GM13976 (cell line): Measurements from ENCODE around the gene SYNPO.

Experiments
- DNase-seq: peaks from one replicate; pipeline ENCODE4 v3.0.0; 2012; ENCODE audit warnings: low spot score
- CTCF ChIP-seq: IDR thresholded peaks from 2 replicates; pipeline ENCODE4 v1.5.1; 2012; ENCODE audit warnings: borderline replicate concordance, mild to moderate bottlenecking; ENCODE audit not compliant: insufficient read depth; ENCODE audit errors: extremely low read depth, missing control alignments, control extremely low read depth
- in situ Hi-C: fragments of 300-500 bp; cut with MboI; formaldehyde crosslinking; loops from one replicate; pipeline ENCODE4 v1.12.0; 2022; ENCODE audit warnings: low sequenced_read_pairs, mixed read lengths, inconsistent platforms; ENCODE audit not compliant: unreplicated experiment

The SYNPO gene

GRCh38 chr5:150660108-150660831 is 19.8 kb downstream of the SYNPO start:
- in situ Hi-C loops = loop anchor here (25.0 kb wide), 1 partner anchor 198 kb away; no protein-coding TSS in a partner anchor
- TF ChIP-seq CTCF = no peak
- DNase-seq = no peak

DNA sequence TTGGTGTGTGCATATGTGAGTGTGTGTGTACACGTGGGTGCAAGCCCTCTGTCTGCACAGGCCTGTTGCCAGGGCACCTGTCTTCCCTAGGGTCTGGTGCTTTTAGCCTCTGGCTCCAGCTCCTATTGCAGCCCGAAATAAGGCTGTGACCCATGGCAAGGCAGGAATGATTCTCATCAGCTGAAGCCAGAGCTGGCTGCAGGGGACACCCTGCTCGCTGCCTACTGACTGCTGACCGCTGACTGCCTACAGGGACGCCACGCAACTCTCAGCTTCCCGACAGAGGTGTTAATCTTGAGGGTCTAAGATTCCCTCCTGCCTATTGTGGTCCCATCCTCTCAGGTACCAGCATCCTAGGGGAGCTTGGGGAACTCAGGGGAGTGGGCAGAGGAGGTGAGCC is 20.6 kb downstream of the SYNPO start, which contains the start of gene MYOZ3:
Gene MYOZ3 (plus strand): TSS at position 166 of the 400 bp plus-strand sequence. CDS start 1,691 bp downstream, outside the sequence.
- no peak for TF ChIP-seq CTCF
- no peak for DNase-seq
- in situ Hi-C loops = loop anchor here (25.0 kb wide), 1 partner anchor 199 kb away; no protein-coding TSS in a partner anchor

GRCh38 chr5:150661821-150662596 is 21.5 kb downstream of the SYNPO start:
- no peak for TF ChIP-seq CTCF
- in situ Hi-C loops = loop anchor here (25.0 kb wide), 1 partner anchor 200 kb away; no protein-coding TSS in a partner anchor
- no peak for DNase-seq

DNA sequence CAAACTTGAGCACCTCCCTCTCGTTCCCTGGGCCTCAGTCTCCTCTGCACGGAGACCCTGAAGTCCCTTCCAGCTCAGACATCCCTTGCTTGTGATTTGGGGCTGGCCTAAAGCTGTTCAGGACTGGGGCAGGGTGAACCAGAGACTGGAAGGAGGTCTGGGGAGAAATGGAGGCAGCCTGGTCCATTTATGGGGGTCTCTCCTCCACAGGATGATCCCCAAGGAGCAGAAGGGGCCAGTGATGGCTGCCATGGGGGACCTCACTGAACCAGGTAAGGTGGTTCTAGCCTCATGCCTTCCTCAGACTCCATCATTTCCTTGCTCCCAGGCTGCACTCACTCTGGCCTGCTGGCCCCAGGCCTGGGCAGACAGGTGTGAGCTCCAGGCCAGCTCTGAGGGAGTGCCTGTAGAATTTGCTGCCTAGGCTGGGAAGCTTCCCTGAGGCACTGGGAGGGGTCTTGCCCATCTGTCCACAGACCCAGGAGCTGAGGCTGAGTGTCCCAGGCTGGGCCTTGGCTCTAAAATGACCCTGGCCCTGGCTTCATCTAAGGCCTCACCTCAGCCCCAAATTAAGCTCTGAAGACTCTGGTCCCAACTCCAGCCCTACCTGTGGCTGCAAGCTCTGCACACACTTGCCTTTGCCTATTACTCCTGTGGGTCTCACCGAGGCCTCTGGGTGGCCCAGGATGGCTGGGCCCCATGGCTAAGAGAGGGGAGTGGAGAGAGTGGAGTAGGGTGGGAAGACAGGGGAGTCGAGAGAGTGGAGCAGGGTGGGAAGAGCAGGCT is 22.5 kb downstream of the SYNPO start:
- DNase-seq = no peak
- in situ Hi-C loops = loop anchor here (25.0 kb wide), 1 partner anchor 201 kb away; no protein-coding TSS in a partner anchor

DNA sequence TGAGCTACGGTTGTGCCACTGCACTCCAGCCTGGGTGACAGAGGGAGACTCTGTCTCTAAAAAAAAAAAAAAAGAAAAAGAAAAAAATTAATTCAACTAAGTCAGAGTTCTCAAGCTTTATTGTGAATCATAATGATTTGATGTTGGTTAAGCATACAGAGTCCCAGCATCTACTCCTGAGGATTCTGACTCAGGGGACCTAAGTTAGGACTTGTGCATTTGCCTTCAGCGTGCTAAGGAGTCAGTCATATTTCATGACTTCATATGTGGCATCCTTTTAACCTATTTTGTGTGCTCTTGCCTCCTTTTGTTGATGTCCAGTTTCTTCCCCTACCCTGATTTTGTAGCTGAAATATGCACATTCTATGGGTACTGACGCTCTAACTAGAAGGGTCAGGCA is 23.5 kb downstream of the SYNPO start:
- DNase-seq = no peak
- in situ Hi-C loops = loop anchor here (25.0 kb wide), 1 partner anchor 202 kb away; no protein-coding TSS in a partner anchor
- TF ChIP-seq CTCF = no peak

More for the DNA sequence above, 22.5 kb downstream of the SYNPO start:
- no peak for TF ChIP-seq CTCF

DNA sequence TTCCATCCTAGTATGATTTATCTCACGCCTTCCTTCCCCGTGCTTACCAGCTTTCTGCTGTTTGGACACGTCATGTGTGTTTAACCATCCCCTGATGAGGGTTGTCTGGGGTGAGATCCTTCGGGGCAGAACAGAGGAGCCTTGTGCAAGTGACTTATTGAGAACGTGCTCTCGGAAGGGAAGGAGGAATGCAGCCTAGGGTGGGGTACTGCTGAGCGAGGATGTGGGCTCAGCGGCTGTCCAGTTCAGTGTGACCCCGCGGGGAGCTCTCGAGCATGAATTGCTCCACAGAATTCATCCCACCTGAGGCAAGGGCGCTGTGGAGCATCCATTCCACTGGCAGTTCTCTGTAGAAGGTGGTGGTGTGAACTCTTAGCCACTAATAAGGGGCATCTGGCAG is 24.6 kb downstream of the SYNPO start:
- no peak for TF ChIP-seq CTCF
- DNase-seq = no peak
- in situ Hi-C loops = loop anchor here (25.0 kb wide), 1 partner anchor 203 kb away; no protein-coding TSS in a partner anchor
